Hepatocyte (in vitro differentiated cells): Measurements from ENCODE around the gene NUB1. TPM values are rescaled to one million over a fixed set of nuclear protein-coding genes. Genes with fewer than 3 reads are reported as not detected.

ENCODE experiments used
- DNase-seq: peaks from one replicate; pipeline ENCODE4 v3.0.0-alpha.2; 2016; ENCODE audit warnings: low spot score
- H2AFZ ChIP-seq: fragments of 200-600 bp; sonication (generic); 2 replicates; pipeline ENCODE4 v1.6.0; 2016; ENCODE audit warnings: antibody characterized with exemption, mild to moderate bottlenecking
- H3K27ac ChIP-seq: fragments of 200-600 bp; sonication (generic); 2 replicates; pipeline ENCODE4 v1.5.1; 2016; ENCODE audit warnings: mild to moderate bottlenecking
- H3K27me3 ChIP-seq: fragments of 200-600 bp; sonication (generic); 2 replicates; pipeline ENCODE4 v1.6.1; 2016
- H3K36me3 ChIP-seq: fragments of 200-600 bp; sonication (generic); replicated peaks from 2 replicates; pipeline ENCODE4 v1.5.1; 2016; ENCODE audit warnings: low read depth; ENCODE audit not compliant: insufficient read depth
- H3K4me1 ChIP-seq: fragments of 200-600 bp; sonication (generic); 2 replicates; pipeline ENCODE4 v1.5.1; 2016; ENCODE audit warnings: mild to moderate bottlenecking, moderate library complexity; ENCODE audit not compliant: insufficient read depth
- H3K4me2 ChIP-seq: fragments of 200-600 bp; sonication (generic); 2 replicates; pipeline ENCODE4 v1.6.0; 2016
- H3K4me3 ChIP-seq: fragments of 200-600 bp; sonication (generic); 2 replicates; pipeline ENCODE4 v1.5.1; 2016; ENCODE audit warnings: mild to moderate bottlenecking
- H3K79me2 ChIP-seq: fragments of 200-600 bp; sonication (generic); 2 replicates; pipeline ENCODE4 v1.6.0; 2017; ENCODE audit warnings: mild to moderate bottlenecking
- H3K9me2 ChIP-seq: fragments of 200-600 bp; sonication (generic); replicated peaks from 2 replicates; pipeline ENCODE4 v1.6.0; 2017; ENCODE audit warnings: mild to moderate bottlenecking; ENCODE audit not compliant: insufficient read depth
- H3K9me3 ChIP-seq: fragments of 200-600 bp; sonication (generic); 2 replicates; pipeline ENCODE4 v1.5.1; 2016; ENCODE audit warnings: low read depth, mild to moderate bottlenecking
- H4K20me1 ChIP-seq: fragments of 200-600 bp; sonication (generic); 2 replicates; pipeline ENCODE4 v1.6.0; 2016; ENCODE audit warnings: mild to moderate bottlenecking; ENCODE audit not compliant: insufficient read depth, poor library complexity, severe bottlenecking
- EZH2 ChIP-seq: fragments of 200-600 bp; sonication (generic); IDR thresholded peaks from 2 replicates; pipeline ENCODE4 v1.6.1; 2016; ENCODE audit warnings: antibody characterized with exemption, mild to moderate bottlenecking, borderline replicate concordance
- EZH2phosphoT487 ChIP-seq: fragments of 200-600 bp; sonication (generic); IDR thresholded peaks from one replicate; pipeline ENCODE4 v1.6.1; 2018; ENCODE audit warnings: antibody characterized with exemption, mild to moderate bottlenecking, low read depth, moderate library complexity; ENCODE audit not compliant: unreplicated experiment, severe bottlenecking
- WGBS: methylation state at CpG from one replicate; pipeline ENCODE4 v1.1.6; 2016; ENCODE audit warnings: low lambda C conversion rate; ENCODE audit errors: missing lambda C conversion rate; 5-methylcytosine and 5-hydroxymethylcytosine counted together
- polyA plus RNA-seq: library from polyadenylated mRNA; unstranded; fragments of >200 nt; fragmentation: Nextera tagmentation; extraction: Ambion mirVana; gene quantifications from 2 replicates; pipeline ENCODE4 v1.2.1, GENCODE V29; 2016
- total RNA-seq: library from RNA; depleted of rRNA; stranded (reverse); fragments of >200 nt; gene quantifications from 2 replicates; pipeline ENCODE4 v1.2.3, GENCODE V29; 2014
- TF ChIP-seq, protein P1 (sequence below): fragments of 200-600 bp; sonication (generic); IDR thresholded peaks from 2 replicates; pipeline ENCODE4 v1.5.1; 2016; ENCODE audit warnings: antibody characterized with exemption, mild to moderate bottlenecking; ENCODE audit not compliant: poor library complexity

The NUB1 gene
- total and polyA plus RNA-seq, 2 experiments from 2014 or later = 28.4 to 38.6 TPM

DNA sequence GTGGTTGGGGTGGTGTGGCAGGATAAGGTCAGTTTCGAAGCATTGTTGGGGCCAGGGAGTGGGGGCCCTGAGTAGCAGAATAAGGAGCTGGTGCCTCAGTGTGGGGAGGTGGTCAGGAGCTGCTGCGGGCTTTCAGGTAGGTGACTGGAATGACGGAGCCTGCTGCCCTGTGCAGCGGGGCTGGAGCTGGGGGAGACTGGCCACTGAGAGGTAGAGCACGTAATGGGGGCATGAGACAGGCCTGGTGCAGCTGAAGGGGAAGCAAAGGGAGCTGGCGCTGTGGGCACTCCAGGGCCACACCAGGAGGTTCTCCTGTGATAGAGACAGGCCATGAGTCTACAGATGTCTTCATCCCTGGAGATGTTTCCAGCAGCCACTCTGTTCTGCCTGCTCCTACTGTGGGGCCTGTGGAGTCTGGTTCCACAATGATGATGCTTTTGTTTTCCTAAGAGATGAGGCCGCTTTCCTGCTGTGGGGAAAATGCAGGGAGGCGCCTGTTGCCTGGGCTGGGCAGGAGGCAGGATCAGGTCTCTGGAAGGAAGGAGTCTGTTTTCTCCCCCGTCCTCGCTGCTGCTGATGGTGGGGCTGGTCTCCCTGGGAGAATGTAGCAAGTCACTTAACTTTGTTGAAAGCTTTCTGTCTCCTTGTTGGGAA, 31.1 kb downstream of the NUB1 start:
- WGBS = 90% methylated on average over 10 of the region's 10 CpGs
- H3K36me3 ChIP-seq = no peaks in the 10 kb centered on the region
- TF ChIP-seq EZH2phosphoT487 (no peak), EZH2 (no peak)
- TF ChIP-seq, protein P1, sequence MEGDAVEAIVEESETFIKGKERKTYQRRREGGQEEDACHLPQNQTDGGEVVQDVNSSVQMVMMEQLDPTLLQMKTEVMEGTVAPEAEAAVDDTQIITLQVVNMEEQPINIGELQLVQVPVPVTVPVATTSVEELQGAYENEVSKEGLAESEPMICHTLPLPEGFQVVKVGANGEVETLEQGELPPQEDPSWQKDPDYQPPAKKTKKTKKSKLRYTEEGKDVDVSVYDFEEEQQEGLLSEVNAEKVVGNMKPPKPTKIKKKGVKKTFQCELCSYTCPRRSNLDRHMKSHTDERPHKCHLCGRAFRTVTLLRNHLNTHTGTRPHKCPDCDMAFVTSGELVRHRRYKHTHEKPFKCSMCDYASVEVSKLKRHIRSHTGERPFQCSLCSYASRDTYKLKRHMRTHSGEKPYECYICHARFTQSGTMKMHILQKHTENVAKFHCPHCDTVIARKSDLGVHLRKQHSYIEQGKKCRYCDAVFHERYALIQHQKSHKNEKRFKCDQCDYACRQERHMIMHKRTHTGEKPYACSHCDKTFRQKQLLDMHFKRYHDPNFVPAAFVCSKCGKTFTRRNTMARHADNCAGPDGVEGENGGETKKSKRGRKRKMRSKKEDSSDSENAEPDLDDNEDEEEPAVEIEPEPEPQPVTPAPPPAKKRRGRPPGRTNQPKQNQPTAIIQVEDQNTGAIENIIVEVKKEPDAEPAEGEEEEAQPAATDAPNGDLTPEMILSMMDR = no peak
- H3K79me2 ChIP-seq = no peaks in the 10 kb centered on the region
- H3K9me3 ChIP-seq = no peaks in the 10 kb centered on the region
- no peaks in the 10 kb centered on the region for H3K27me3 ChIP-seq
- H3K27ac ChIP-seq = no peak overlapping the region
- no peaks in the 10 kb centered on the region for H4K20me1 ChIP-seq
- H2AFZ ChIP-seq = no peak overlapping the region
- H3K4me2 ChIP-seq = no peak overlapping the region
- H3K9me2 ChIP-seq = no peaks in the 10 kb centered on the region
- peaks cover 2% of the 10 kb centered on the region for H3K4me1 ChIP-seq
- no peak for DNase-seq
- H3K4me3 ChIP-seq = no peak overlapping the region

DNA sequence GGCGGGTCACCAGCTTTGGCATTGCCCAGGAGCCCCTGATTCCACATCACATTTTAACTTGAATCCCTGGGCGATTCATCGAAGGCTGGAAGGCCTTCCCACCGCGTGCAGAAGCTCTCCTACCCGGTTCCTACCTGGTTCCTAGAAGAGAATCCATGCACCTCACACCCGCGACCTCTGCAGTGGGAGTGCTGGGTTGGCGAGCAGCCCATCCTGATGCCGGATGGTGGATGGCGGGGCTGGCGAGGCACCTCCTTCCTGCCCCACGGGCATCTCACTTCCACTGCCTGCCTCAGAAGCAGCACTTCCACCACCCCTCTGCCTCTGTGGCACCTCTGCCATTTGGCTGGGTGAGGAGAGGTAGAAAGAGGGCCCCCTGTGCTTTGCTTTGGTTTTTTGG, 32.0 kb downstream of the NUB1 start:
- DNase-seq = no peak
- no peaks in the 10 kb centered on the region for H3K9me3 ChIP-seq
- H4K20me1 ChIP-seq = no peaks in the 10 kb centered on the region
- no peak overlapping the region for H3K27ac ChIP-seq
- TF ChIP-seq, protein P1 = no peak
- TF ChIP-seq EZH2phosphoT487 (no peak), EZH2 (no peak)
- H3K27me3 ChIP-seq = no peaks in the 10 kb centered on the region
- no peak overlapping the region for H3K4me3 ChIP-seq
- no peaks in the 10 kb centered on the region for H3K79me2 ChIP-seq
- H3K4me2 ChIP-seq = no peak overlapping the region
- 93% methylated on average over 13 of the region's 13 CpGs for WGBS
- no peaks in the 10 kb centered on the region for H3K9me2 ChIP-seq
- no peak overlapping the region for H2AFZ ChIP-seq
- no peaks in the 10 kb centered on the region for H3K36me3 ChIP-seq
- no peaks in the 10 kb centered on the region for H3K4me1 ChIP-seq

DNA sequence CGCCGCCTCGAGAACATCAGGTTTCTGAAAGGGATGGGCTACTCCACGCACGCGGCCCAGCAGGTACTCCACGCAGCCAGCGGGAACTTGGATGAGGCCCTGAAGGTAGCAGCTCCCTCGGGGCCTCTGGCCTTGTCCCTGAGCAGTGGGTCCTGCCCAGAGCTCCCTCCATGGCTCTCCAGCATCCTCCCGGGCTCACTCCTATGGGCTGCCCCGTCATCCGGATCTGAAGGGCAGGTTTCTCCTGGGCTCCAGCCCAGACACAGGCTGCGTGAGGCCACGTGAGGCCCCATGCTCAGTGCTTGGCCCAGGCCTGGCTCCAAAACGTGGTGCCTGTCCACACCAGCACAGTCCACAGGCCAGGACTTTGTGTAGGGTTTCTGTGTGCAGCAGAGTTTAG, 32.5 kb downstream of the NUB1 start:
- no peaks in the 10 kb centered on the region for H3K4me1 ChIP-seq
- TF ChIP-seq EZH2phosphoT487 (no peak), EZH2 (no peak)
- TF ChIP-seq, protein P1 = no peak
- 92% methylated on average over 14 of the region's 15 CpGs for WGBS

More for the DNA sequence above, 32.5 kb downstream of the NUB1 start:
- DNase-seq = no peak
- no peaks in the 10 kb centered on the region for H3K9me2 ChIP-seq
- no peak overlapping the region for H3K4me3 ChIP-seq
- H3K27ac ChIP-seq = no peak overlapping the region
- no peak overlapping the region for H3K4me2 ChIP-seq
- no peaks in the 10 kb centered on the region for H3K36me3 ChIP-seq
- no peaks in the 10 kb centered on the region for H3K27me3 ChIP-seq
- H3K9me3 ChIP-seq = no peaks in the 10 kb centered on the region
- no peak overlapping the region for H2AFZ ChIP-seq
- no peaks in the 10 kb centered on the region for H3K79me2 ChIP-seq
- no peaks in the 10 kb centered on the region for H4K20me1 ChIP-seq
